K562 (cell line): ENCODE results near the gene RNU11. TPM values are rescaled to one million over a fixed set of nuclear protein-coding genes. Genes with fewer than 3 reads are reported as not detected.

Source experiments
- ATF1 ChIP-seq, 2 experiments: fragments of 450-650 bp in 1 of 2; IDR thresholded peaks; 2 replicates each; pipeline ENCODE4 v1.6.1; 2016; ENCODE audit warnings: missing compliant biosample characterization in 1 of 2, missing genetic modification characterization in 1 of 2
- CHD4 ChIP-seq: fragments of 200-600 bp; sonication (generic); IDR thresholded peaks from 3 replicates; pipeline ENCODE4 v1.6.1; 2012; ENCODE audit warnings: low read depth, mild to moderate bottlenecking, mixed read lengths, low read length, inconsistent platforms; ENCODE audit not compliant: insufficient read depth, insufficient replicate concordance, poor library complexity, severe bottlenecking
- SRSF1 ChIP-seq: fragments of 200-400 bp; formaldehyde crosslinking; IDR thresholded peaks from 2 replicates; pipeline ENCODE4 v1.6.1; 2017; ENCODE audit warnings: mild to moderate bottlenecking, low read depth, low read length, moderate library complexity
- YY1 ChIP-seq, 3 experiments: IDR thresholded peaks; 2 replicates each; pipeline ENCODE4 v1.6.1; 2011; ENCODE audit warnings: low read length in 2 of 3, mild to moderate bottlenecking in 2 of 3, moderate library complexity in 2 of 3, borderline replicate concordance in 1 of 3, control low read depth in 1 of 3, low read depth in 1 of 3; ENCODE audit not compliant: insufficient read depth in 3 of 3, insufficient replicate concordance in 2 of 3, control insufficient read depth in 1 of 3, insufficient read length in 1 of 3; ENCODE audit errors: extremely low read depth in 1 of 3
- ZNF780A ChIP-seq: fragments of 250-450 bp; sonication (Bioruptor Pico); IDR thresholded peaks from 2 replicates; pipeline ENCODE4 v1.5.0; 2021; ENCODE audit warnings: mild to moderate bottlenecking
- polyA plus RNA-seq, 8 experiments: library from polyadenylated mRNA; depleted of rRNA in 4 of 8; stranded (reverse) in 5 of 8; unstranded in 3 of 8; fragments of >200 nt; fragmentation: Nextera tagmentation in 2 of 8; fragmentation: Illumina TruSeq in 1 of 8; extraction: Ambion mirVana in 2 of 8; extraction: Trizol in 1 of 8; gene quantifications; 2 replicates each; pipeline versions ENCODE4 v1.2.1 to v1.2.3, GENCODE V29; 2011 to 2014; ENCODE audit warnings: inconsistent platforms in 1 of 8, missing spikeins in 1 of 8
- total RNA-seq, 7 experiments: library from RNA; depleted of rRNA in 6 of 7; stranded (reverse); fragments of >200 nt in 6 of 7; fragmentation: Illumina TruSeq in 2 of 7; extraction: Trizol in 2 of 7; gene quantifications; 2 replicates each; pipeline versions ENCODE4 v1.2.1 to v1.2.3, GENCODE V29; 2011 to 2021; ENCODE audit warnings: low replicate concordance in 1 of 7
- TF ChIP-seq, protein P1 (sequence below): IDR thresholded peaks from 3 replicates; pipeline ENCODE4 v1.6.1; 2011; ENCODE audit warnings: borderline replicate concordance, mild to moderate bottlenecking, moderate library complexity; ENCODE audit not compliant: insufficient read length; ENCODE audit errors: extremely low read depth
- TF ChIP-seq, protein P2 (sequence below): fragments of 450-650 bp; IDR thresholded peaks from 2 replicates; pipeline ENCODE4 v1.6.1; 2016; ENCODE audit warnings: low read depth
- TF ChIP-seq, protein P3 (sequence below): sonication (generic); formaldehyde crosslinking; IDR thresholded peaks from 2 replicates; pipeline ENCODE4 v1.8.0; 2022; ENCODE audit warnings: missing genetic modification reagents, mild to moderate bottlenecking, borderline replicate concordance

The RNU11 gene
- total and polyA plus RNA-seq, 9 of the 15 experiments (the other 6 are each of a cell fraction or from before 2014, with no cell fraction given) = not detected

DNA sequence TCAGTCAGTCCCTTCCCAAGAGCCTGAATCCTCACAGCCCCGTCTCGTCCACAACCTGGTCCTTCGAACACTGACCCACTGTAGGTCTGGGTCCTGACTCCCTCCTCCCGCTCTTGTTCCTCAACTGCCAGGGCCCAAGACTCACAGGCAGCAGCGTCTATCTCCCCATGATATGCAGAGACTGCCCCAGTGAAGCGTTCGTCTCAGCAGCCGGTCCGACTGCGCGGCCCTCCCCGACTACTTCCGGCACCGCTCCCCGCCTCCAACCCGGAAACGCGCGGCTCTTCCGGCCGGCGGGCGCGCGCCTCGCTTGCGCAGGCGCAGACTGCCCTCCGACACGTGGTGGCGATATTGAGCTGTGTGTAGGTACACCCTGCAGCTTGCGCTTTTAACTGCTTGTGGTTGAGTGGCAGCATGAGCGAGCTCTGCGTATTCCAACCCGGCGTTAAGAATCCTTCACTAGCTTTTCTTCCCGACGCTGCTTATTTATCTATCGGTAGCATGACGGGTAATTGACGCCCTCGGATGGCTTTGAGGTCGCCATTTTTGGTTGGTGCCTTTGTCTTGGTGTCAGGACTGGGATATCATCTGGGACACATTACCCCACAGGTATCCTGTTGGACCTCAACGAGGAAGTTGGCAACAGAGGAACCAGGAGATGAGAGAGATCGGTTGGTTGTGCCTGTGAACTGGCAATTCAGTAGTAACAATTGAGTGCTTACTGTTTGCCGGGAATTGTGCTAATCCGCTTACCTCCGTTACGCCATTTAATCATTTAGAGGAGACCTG is 5.4 kb upstream of the RNU11 start, which contains the start of gene TAF12 (continued):
- TF ChIP-seq, protein P1, sequence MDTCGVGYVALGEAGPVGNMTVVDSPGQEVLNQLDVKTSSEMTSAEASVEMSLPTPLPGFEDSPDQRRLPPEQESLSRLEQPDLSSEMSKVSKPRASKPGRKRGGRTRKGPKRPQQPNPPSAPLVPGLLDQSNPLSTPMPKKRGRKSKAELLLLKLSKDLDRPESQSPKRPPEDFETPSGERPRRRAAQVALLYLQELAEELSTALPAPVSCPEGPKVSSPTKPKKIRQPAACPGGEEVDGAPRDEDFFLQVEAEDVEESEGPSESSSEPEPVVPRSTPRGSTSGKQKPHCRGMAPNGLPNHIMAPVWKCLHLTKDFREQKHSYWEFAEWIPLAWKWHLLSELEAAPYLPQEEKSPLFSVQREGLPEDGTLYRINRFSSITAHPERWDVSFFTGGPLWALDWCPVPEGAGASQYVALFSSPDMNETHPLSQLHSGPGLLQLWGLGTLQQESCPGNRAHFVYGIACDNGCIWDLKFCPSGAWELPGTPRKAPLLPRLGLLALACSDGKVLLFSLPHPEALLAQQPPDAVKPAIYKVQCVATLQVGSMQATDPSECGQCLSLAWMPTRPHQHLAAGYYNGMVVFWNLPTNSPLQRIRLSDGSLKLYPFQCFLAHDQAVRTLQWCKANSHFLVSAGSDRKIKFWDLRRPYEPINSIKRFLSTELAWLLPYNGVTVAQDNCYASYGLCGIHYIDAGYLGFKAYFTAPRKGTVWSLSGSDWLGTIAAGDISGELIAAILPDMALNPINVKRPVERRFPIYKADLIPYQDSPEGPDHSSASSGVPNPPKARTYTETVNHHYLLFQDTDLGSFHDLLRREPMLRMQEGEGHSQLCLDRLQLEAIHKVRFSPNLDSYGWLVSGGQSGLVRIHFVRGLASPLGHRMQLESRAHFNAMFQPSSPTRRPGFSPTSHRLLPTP = no peak
- TF ChIP-seq YY1 (IDR thresholded peaks at IDR 0.05; ENCODE audit: borderline replicate concordance in 1 of 3, control insufficient read depth in 1 of 3, extremely low read depth in 1 of 3, insufficient read depth in 3 of 3, insufficient read length in 1 of 3, insufficient replicate concordance in 2 of 3, low read depth in 1 of 3, low read length in 2 of 3) (peak; percentile 53 to 82 (median 80)), CHD4 (no peak), ZNF780A (no peak), SRSF1 (no peak), ATF1 (CRISPR knock-in tag; IDR thresholded peaks at IDR 0.05) (no peak; the same call in 1 of the 2 replicates), ATF1 (tag; IDR thresholded peaks at IDR 0.05) (peak; percentile 86)
- TF ChIP-seq, protein P2, sequence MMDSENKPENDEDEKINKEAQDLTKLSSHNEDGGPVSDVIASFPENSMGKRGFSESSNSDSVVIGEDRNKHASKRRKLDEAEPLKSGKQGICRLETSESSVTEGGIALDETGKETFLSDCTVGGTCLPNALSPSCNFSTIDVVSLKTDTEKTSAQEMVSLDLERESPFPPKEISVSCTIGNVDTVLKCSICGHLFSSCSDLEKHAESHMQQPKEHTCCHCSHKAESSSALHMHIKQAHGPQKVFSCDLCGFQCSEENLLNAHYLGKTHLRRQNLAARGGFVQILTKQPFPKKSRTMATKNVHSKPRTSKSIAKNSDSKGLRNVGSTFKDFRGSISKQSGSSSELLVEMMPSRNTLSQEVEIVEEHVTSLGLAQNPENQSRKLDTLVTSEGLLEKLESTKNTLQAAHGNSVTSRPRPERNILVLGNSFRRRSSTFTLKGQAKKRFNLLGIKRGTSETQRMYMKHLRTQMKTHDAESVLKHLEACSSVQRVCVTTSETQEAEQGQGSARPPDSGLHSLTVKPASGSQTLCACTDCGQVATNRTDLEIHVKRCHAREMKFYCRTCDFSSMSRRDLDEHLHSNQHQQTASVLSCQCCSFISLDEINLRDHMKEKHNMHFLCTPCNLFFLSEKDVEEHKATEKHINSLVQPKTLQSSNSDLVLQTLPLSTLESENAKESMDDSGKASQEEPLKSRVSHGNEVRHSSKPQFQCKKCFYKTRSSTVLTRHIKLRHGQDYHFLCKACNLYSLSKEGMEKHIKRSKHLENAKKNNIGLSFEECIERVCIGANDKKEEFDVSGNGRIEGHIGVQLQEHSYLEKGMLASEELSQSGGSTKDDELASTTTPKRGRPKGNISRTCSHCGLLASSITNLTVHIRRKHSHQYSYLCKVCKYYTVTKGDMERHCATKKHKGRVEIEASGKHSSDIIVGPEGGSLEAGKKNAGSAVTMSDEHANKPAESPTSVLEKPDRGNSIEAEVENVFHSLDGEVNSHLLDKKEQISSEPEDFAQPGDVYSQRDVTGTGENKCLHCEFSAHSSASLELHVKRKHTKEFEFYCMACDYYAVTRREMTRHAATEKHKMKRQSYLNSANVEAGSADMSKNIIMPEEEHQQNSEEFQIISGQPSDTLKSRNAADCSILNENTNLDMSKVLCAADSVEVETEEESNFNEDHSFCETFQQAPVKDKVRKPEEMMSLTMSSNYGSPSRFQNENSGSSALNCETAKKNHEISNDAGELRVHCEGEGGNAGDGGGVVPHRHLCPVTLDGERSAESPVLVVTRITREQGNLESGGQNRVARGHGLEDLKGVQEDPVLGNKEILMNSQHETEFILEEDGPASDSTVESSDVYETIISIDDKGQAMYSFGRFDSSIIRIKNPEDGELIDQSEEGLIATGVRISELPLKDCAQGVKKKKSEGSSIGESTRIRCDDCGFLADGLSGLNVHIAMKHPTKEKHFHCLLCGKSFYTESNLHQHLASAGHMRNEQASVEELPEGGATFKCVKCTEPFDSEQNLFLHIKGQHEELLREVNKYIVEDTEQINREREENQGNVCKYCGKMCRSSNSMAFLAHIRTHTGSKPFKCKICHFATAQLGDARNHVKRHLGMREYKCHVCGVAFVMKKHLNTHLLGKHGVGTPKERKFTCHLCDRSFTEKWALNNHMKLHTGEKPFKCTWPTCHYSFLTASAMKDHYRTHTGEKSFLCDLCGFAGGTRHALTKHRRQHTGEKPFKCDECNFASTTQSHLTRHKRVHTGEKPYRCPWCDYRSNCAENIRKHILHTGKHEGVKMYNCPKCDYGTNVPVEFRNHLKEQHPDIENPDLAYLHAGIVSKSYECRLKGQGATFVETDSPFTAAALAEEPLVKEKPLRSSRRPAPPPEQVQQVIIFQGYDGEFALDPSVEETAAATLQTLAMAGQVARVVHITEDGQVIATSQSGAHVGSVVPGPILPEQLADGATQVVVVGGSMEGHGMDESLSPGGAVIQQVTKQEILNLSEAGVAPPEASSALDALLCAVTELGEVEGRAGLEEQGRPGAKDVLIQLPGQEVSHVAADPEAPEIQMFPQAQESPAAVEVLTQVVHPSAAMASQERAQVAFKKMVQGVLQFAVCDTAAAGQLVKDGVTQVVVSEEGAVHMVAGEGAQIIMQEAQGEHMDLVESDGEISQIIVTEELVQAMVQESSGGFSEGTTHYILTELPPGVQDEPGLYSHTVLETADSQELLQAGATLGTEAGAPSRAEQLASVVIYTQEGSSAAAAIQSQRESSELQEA = no peak; the same call in 1 of the 2 replicates
- TF ChIP-seq, protein P3, sequence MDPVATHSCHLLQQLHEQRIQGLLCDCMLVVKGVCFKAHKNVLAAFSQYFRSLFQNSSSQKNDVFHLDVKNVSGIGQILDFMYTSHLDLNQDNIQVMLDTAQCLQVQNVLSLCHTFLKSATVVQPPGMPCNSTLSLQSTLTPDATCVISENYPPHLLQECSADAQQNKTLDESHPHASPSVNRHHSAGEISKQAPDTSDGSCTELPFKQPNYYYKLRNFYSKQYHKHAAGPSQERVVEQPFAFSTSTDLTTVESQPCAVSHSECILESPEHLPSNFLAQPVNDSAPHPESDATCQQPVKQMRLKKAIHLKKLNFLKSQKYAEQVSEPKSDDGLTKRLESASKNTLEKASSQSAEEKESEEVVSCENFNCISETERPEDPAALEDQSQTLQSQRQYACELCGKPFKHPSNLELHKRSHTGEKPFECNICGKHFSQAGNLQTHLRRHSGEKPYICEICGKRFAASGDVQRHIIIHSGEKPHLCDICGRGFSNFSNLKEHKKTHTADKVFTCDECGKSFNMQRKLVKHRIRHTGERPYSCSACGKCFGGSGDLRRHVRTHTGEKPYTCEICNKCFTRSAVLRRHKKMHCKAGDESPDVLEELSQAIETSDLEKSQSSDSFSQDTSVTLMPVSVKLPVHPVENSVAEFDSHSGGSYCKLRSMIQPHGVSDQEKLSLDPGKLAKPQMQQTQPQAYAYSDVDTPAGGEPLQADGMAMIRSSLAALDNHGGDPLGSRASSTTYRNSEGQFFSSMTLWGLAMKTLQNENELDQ (CRISPR knock-in tag) = peak; percentile 84; the same call in 1 of the 2 replicates
